Neural cell (in vitro differentiated cells): ENCODE results near the gene UBE3D.

Experiments
- CTCF ChIP-seq: fragments of 450-650 bp; IDR thresholded peaks from 2 replicates; pipeline ENCODE4 v1.5.1; 2014; ENCODE audit warnings: antibody characterized with exemption, mild to moderate bottlenecking, moderate library complexity; ENCODE audit not compliant: poor library complexity, severe bottlenecking
- EP300 ChIP-seq: fragments of 450-650 bp; conservative IDR thresholded peaks from 2 replicates; pipeline ENCODE4 v1.6.1; 2014; ENCODE audit warnings: antibody characterized with exemption, mild to moderate bottlenecking, moderate library complexity; ENCODE audit not compliant: poor library complexity, severe bottlenecking
- EZH2 ChIP-seq: fragments of 200-600, 300-800 bp; shearing (Covaris generic), sonication (generic); IDR thresholded peaks from 2 replicates; pipeline ENCODE4 v1.6.1; 2014; ENCODE audit warnings: antibody characterized with exemption, low read length, borderline replicate concordance, mild to moderate bottlenecking; ENCODE audit not compliant: insufficient read depth, poor library complexity, severe bottlenecking

- no peak for TF ChIP-seq EZH2
- TF ChIP-seq EP300: no peak
- no peak for TF ChIP-seq CTCF
Observed at GRCh38 chr6:82953871-82954270, 111.8 kb downstream of the UBE3D start.
